ENCODE measurements around the gene OR4X1. TPM values are rescaled to one million over a fixed set of nuclear protein-coding genes. Genes with fewer than 3 reads are reported as not detected.
"Not testable (repeated sequence)": the region's sequence is repeated elsewhere in the genome, so short reads cannot be mapped to it uniquely, and the experiment has no call there.

The OR4X1 gene, protein sequence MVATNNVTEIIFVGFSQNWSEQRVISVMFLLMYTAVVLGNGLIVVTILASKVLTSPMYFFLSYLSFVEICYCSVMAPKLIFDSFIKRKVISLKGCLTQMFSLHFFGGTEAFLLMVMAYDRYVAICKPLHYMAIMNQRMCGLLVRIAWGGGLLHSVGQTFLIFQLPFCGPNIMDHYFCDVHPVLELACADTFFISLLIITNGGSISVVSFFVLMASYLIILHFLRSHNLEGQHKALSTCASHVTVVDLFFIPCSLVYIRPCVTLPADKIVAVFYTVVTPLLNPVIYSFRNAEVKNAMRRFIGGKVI
- not detected for polyA plus RNA-seq (ENCODE audit: insufficient read length)

DNA sequence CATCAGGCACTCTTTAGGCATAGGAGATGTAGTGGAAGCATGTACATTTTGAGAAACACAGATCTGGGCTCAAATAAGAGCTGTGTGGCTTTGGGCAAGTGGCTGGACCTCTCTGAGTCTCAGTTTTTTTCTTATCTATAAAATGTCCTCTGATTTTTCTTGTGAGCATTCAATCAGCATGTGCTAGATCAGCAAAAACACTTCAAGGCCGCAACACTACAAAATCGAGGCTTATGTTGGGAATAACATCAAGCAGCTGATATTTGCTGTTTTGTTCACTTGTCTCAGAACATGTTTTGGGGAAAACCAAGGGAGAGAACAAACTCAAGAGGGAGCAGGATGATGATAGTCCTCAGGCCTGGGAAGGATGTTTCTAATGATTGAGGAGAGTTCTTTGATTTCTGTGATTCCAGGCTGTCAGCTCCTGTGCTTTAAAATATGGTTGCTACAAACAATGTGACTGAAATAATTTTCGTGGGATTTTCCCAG, at the start of gene OR4X1:
OR4X1 (plus strand) TSS at position 439 of the 489 bp plus-strand sequence; CDS start at position 439, 0 bp downstream.
- DNase-seq (ENCODE audit: low read depth) = no peak

DNA sequence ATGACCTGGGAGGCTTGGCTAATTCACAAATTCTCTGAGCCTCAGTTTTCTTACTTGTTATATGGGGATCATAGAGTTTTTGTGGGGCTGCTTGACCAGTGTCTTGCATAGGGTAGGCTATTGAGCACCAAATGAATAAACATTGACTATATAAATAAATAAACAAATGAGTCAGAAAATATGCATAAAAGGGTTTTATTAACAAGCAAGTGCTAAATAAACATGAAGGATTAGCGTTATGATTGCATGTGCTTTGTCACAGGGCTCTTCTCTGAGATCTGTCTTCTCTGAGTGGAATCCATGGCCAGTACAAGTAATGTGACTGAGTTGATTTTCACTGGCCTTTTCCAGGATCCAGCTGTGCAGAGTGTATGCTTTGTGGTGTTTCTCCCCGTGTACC, 47.2 kb upstream of the OR4X1 start, which contains the start of gene OR4B1:
OR4B1 (plus strand) TSS at position 301 of the 400 bp plus-strand sequence; CDS start at position 301, 0 bp downstream.
- DNase-seq (ENCODE audit: low read depth) = no peak

DNA sequence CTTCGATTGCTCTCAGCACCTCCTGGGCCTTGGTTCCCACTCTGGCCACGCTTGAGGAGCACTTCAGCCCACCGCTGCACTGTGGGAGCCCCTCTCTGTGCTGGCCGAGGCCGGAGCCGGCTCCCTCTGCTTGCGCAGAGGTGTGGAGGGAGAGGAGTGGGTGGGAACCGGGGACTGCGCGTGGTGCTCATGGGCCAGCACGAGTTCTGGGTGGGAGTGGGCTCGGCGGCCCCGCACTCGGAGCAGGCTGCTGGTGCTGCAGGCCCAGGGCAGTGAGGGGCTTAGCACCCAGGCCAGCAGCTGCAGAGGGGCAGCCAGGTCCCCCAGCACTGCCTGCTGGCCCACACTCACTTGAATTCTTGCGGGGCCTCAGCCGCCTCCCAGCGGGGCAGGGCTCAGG, 34.9 kb upstream of the OR4X1 start:
- DNase-seq (ENCODE audit: low read depth) = no peak

DNA sequence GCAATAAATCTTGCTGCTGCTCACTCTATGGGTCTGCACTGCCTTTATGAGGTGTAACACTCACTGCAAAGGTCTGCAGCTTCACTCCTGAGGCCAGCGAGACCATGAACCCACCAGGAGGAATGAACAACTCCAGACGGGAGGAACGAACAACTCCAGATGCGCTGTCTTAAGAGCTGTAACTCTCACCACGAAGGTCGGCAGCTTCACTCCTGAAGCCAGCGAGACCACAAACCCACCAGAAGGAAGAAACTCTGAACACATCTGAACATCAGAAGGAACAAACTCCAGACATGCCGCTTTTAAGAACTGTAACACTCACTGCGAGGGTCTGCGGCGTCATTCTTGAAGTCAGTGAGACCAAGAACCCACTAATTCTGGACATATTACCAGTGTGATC, 33.6 kb upstream of the OR4X1 start:
- not testable (repeated sequence) for DNase-seq (ENCODE audit: low read depth)

DNA sequence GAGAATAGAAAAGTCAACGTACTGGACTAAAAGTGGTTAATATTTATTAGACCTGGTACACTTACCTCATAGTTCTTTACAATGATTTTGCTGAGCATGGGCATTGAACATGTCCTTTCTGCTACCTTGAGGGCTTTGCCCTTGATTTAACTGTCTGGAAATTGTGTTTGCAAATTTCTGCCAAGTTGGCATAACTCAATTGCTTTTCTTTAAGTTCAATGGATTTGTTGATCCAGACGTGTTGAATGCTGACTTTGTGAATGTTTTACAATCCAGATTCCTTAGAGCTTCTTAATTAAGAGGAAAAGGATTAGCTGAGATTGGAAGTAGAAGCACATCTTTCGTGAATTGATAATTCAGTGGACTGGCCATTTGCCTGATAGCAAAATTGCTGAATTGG, 25.9 kb upstream of the OR4X1 start:
- no peak for DNase-seq (ENCODE audit: low read depth)

DNA sequence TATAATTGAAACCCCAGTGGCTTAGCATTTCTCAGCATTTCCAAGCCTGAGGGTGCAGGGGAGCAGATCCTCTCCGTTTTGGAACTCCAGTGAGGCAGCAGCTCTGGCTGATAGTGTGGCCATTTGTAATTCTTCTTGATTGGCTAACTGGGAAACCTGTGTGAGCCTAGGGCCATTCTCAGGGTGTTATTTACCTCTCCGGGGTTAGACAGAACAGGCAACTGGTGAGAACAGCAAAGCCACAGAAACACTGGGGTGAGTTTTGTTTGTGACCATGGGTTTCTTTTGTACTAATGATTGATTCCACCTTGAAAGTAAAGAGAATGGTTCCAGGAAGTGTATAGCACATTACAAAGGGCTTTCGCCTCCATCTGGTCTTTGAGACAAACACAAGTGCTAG, 21.2 kb upstream of the OR4X1 start:
- DNase-seq (ENCODE audit: low read depth) = no peak

DNA sequence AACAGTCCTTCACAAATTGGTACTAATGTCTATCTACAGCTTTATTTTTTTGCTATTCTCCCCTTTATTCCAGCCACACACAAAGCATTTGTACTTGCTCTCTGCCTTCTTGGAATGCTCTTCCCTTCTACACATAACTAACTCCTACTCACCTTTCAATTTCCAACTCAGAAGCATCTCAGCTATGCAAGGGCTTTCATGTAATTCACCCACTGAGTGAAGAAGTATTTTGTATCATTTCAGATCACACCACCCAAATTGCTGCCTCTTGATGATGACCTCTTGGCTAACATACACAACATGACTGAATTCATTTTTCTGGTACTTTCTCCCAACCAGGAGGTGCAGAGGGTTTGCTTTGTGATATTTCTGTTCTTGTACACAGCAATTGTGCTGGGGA, 18.9 kb upstream of the OR4X1 start, which contains the start of gene OR4X2:
OR4X2 (plus strand) TSS at position 301 of the 400 bp plus-strand sequence; CDS start at position 301, 0 bp downstream.
- no peak for DNase-seq (ENCODE audit: low read depth)

DNA sequence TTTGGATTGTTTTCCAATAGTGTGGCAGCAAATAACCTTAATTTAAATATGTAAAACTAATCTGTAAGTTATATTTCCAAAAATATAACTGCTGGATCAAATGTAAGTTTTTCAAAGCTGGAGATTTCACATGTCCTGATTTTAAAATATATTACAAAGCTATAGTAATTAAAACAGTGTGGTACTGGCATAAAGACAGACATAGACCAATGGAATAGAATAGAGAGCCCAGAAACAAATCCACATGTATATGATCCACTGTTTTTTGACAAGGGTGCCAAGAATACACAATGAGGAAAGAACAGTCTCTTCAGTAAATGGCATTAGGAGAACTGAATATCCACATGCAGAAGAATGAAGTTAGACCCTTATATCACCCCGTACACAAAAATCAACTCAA, 14.8 kb upstream of the OR4X1 start:
- no peak for DNase-seq (ENCODE audit: low read depth)

DNA sequence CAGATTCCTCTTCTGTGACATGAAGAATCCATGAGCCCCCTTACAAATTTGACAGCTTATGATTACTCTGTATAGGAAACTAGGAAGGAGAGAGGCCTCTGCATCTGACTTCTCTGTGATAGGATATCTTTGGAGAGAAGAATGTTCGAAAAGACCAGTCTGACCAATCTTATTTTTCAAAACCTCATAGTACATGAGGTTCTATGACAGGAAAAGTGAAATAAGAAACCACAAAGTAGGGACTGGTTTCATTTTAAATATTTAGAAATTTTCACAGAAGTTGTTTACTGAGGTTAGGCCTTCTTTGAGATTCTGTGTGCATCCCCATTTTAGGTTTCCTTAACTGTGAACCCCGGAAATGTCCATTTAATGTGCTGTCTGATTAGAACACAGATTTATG, 2.1 kb upstream of the OR4X1 start:
- DNase-seq (ENCODE audit: low read depth) = no peak

DNA sequence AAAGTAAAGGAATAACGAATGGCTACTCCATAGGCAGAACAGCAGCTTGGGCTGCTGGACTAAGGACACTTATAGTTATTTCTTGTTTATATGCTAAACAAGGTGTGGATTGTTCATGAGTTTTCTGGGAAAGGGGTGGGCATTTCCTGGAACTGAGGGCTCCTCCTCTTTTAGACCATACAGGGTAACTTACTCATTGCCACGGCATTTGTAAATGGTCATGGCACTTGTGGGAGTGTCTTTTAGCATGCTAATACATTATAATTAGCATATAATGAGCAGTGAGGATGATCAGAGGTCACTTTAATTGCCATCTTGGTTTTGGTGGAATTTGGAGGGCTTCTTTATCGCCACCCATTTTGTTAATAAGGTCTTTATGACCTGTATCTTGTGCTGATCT, 7.0 kb downstream of the OR4X1 start:
- no peak for DNase-seq (ENCODE audit: low read depth)

DNA sequence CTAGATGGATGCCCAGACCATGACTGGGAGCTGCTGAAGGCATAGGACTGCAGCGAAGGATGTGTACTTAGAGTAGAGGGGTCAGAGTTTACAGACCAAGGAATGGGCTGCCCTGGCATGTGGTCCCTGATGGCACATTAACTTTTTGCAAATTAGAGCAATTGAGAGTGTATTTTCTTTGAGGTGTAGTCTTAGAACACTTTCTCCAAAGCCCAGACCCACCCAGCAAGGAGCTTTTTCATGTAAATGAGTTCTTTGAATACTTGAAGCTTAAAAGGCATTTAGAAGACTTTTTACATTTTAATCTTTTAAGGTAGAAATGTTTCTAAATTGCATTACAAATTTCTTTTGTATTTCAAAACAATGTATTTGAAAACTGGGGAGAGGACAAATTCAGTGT, 8.9 kb downstream of the OR4X1 start:
- DNase-seq (ENCODE audit: low read depth) = no peak

DNA sequence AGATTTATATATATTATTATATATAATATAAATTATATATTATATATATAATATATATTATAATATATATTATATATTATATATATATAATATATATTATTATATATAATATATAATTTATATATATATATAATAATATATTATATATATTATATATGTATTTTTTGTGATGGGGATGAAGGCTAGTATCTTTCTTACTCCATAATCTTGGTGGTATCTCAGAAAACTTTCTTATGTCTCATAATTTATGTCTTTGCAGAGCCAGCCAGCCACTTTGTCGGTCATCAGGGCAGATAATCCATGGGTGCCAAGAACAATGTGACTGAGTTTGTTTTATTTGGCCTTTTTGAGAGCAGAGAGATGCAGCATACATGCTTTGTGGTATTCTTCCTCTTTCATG, 42.3 kb downstream of the OR4X1 start, which contains the start of gene OR4S1:
OR4S1 (plus strand) TSS at position 301 of the 400 bp plus-strand sequence; CDS start at position 301, 0 bp downstream.
- DNase-seq (ENCODE audit: low read depth) = no peak

DNA sequence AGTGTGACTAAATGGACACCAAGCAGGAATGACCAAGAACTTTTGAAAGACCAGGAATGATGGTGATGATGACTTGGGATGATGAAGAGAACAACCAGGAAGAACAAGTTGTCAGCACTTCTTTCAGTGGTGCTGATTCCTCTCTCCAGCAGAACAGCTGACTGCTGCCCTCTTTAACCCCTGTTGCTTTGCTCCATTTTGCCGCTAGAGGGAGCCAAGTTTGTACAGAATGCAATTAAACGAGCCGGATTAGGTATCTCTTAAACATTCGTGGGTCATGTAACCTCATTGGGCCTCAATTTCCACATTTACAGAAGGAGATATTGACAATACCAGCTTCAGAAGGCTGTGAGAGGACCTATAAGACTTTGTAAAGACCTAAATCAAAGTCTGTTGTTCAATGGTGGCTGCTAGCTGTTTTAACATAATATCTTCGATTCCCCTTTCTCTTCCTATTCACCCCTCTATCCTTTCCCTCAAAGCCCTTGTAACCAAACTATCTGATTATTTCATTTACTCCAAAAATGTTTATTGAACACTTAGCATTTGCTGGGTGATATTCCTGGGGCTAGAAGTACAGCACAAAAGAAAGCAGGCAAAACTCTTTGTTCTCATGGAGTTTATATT, 44.2 kb downstream of the OR4X1 start:
- DNase-seq (ENCODE audit: low read depth) = peak; percentile 0

DNA sequence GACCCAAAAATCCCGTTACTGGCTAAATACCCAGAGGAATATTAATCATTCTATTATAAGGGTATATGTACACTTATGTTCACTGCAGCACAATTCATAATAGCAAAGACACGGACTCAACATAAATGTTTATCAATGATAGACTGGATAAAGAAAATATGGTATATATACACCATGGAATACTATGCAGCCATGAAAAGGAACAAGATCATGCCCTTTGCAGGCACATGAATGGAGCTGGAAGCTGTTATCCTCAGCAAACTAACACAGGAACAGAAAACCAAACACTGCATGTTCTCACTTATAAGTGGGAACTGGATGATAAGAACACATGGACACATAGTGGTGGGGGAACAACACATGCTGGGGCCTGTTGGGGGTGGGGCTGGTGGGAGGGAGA, 49.9 kb downstream of the OR4X1 start:
- DNase-seq (ENCODE audit: low read depth) = not testable (repeated sequence)

Other genes with a start within 250 kb of the OR4X1 start
- gene OR4B1, start 47.1 kb upstream of the OR4X1 start, polyA plus RNA-seq (ENCODE audit: insufficient read length) = not detected
- not detected for gene OR4X2, start 18.8 kb upstream of the OR4X1 start, polyA plus RNA-seq (ENCODE audit: insufficient read length)
- gene OR4S1, start 42.4 kb downstream of the OR4X1 start, polyA plus RNA-seq (ENCODE audit: insufficient read length) = not detected
- gene OR4C3, start 61.1 kb downstream of the OR4X1 start, polyA plus RNA-seq (ENCODE audit: insufficient read length) = not detected
- not detected for gene OR4C5, start 102.6 kb downstream of the OR4X1 start, polyA plus RNA-seq (ENCODE audit: insufficient read length)
- gene OR4A47, start 224.9 kb downstream of the OR4X1 start, polyA plus RNA-seq (ENCODE audit: insufficient read length) = not detected

Data from forelimb muscle (tissue), 1 donor.